Neural crest cell (in vitro differentiated cells): ENCODE data around the gene AAGAB. TPM values are rescaled to one million over a fixed set of nuclear protein-coding genes. Genes with fewer than 3 reads are reported as not detected.

Source experiments
- DNase-seq: peaks from one replicate; pipeline ENCODE4 v3.0.0; 2021; ENCODE audit warnings: low read depth, mixed read lengths, low spot score
- H3K27ac Mint-ChIP-seq: one replicate; pipeline ENCODE4 v1.8.0; 2021; ENCODE audit warnings: mild to moderate bottlenecking, mixed read lengths; ENCODE audit not compliant: unreplicated experiment
- H3K27me3 Mint-ChIP-seq: 2 replicates; pipeline ENCODE4 v1.8.0; 2021; ENCODE audit warnings: low read depth, mild to moderate bottlenecking, mixed read lengths
- H3K36me3 Mint-ChIP-seq: 2 replicates; pipeline ENCODE4 v1.8.0; 2021; ENCODE audit warnings: low read depth, mild to moderate bottlenecking, mixed read lengths
- H3K4me1 Mint-ChIP-seq: 2 replicates; pipeline ENCODE4 v1.8.0; 2021; ENCODE audit warnings: mixed read lengths
- H3K4me3 Mint-ChIP-seq: one replicate; pipeline ENCODE4 v1.8.0; 2021; ENCODE audit warnings: mild to moderate bottlenecking, mixed read lengths
- H3K9me3 Mint-ChIP-seq: 2 replicates; pipeline ENCODE4 v1.8.0; 2021; ENCODE audit warnings: mixed read lengths
- CTCF ChIP-seq: fragments of 200-600 bp; sonication (generic); conservative IDR thresholded peaks from 2 replicates; pipeline ENCODE4 v1.5.0; 2021; ENCODE audit warnings: antibody characterized with exemption, mild to moderate bottlenecking
- total RNA-seq: library from RNA; stranded (reverse); gene quantifications from 2 replicates; pipeline ENCODE4 v1.2.1, GENCODE V29; 2021

Gene AAGAB
- total RNA-seq, 1 donor from 2014 or later = 54.9 TPM

GRCh38 chr15:67176195-67176971 lies 78.1 kb downstream of the AAGAB start:
- Mint-ChIP-seq H3K4me3 (no peak overlapping the region), H3K27ac (peak overlapping the region; percentile 79), H3K27me3 (no peaks in the 10 kb centered on the region), H3K36me3 (peaks cover 9% of the 10 kb centered on the region), H3K4me1 (peaks cover 29% of the 10 kb centered on the region), H3K9me3 (no peaks in the 10 kb centered on the region)
- TF ChIP-seq CTCF = no peak
- no peak for DNase-seq

- Mint-ChIP-seq H3K27me3 (no peaks in the 10 kb centered on the region), H3K36me3 (peaks cover 9% of the 10 kb centered on the region), H3K4me3 (no peak overlapping the region), H3K4me1 (peaks cover 29% of the 10 kb centered on the region), H3K9me3 (no peaks in the 10 kb centered on the region), H3K27ac (peak overlapping the region; percentile 67)
- DNase-seq = no peak
- no peak for TF ChIP-seq CTCF
These were observed 78.8 kb downstream of the AAGAB start for GRCh38 chr15:67175643-67176071.

GRCh38 chr15:67174864-67175573 lies 79.4 kb downstream of the AAGAB start:
- Mint-ChIP-seq H3K4me3 (no peak overlapping the region), H3K36me3 (peaks cover 9% of the 10 kb centered on the region), H3K27me3 (no peaks in the 10 kb centered on the region), H3K27ac (peak overlapping the region; percentile 69), H3K4me1 (peaks cover 29% of the 10 kb centered on the region), H3K9me3 (no peaks in the 10 kb centered on the region)
- no peak for DNase-seq
- no peak for TF ChIP-seq CTCF

- Mint-ChIP-seq H3K36me3 (peaks cover 9% of the 10 kb centered on the region), H3K27me3 (no peaks in the 10 kb centered on the region), H3K4me3 (no peak overlapping the region), H3K27ac (no peak overlapping the region), H3K9me3 (no peaks in the 10 kb centered on the region), H3K4me1 (peaks cover 29% of the 10 kb centered on the region)
- no peak for DNase-seq
- TF ChIP-seq CTCF = no peak
These were observed 80.0 kb downstream of the AAGAB start for GRCh38 chr15:67174446-67174845.

GRCh38 chr15:67173786-67174185 lies 80.7 kb downstream of the AAGAB start:
- peaks cover 27% of the 10 kb centered on the region for H3K4me1 Mint-ChIP-seq
- H3K27me3 Mint-ChIP-seq = no peaks in the 10 kb centered on the region
- H3K27ac Mint-ChIP-seq = peak overlapping the region; percentile 9
- no peak for DNase-seq
- H3K36me3 Mint-ChIP-seq = peaks cover 7% of the 10 kb centered on the region
- TF ChIP-seq CTCF = no peak
- no peaks in the 10 kb centered on the region for H3K9me3 Mint-ChIP-seq
- H3K4me3 Mint-ChIP-seq = no peak overlapping the region
